Tibial artery (tissue), 4 donors: ENCODE measurements around the gene KRT77.

ENCODE experiments used
- DNase-seq, 2 donors: peaks; one replicate each; pipeline ENCODE4 v3.0.0-alpha.2; 2019
- H3K27ac ChIP-seq, 2 donors: fragments of 200-600 bp; sonication (generic) in 1 of 2; 1 replicate in 1 of 2; 2 replicates in 1 of 2; pipeline ENCODE4 v1.5.1; 2018 to 2019; ENCODE audit warnings: mild to moderate bottlenecking in 1 of 2
- H3K27me3 ChIP-seq, 2 donors: fragments of 200-600 bp; sonication (generic) in 1 of 2; one replicate each; pipeline versions ENCODE4 v1.5.1 to v1.6.0; 2016 to 2019
- H3K36me3 ChIP-seq, 3 donors: fragments of 200-600 bp; sonication (generic) in 2 of 3; one replicate each; pipeline ENCODE4 v1.5.1; 2016 to 2019; ENCODE audit warnings: mild to moderate bottlenecking in 2 of 3
- H3K4me1 ChIP-seq, 4 donors: fragments of 200-600 bp; sonication (generic) in 2 of 4; 1 replicate in 3 of 4; 2 replicates in 1 of 4; pipeline ENCODE4 v1.5.1; 2016 to 2019
- H3K4me3 ChIP-seq, 2 donors: fragments of 200-600 bp; sonication (generic) in 1 of 2; 1 replicate in 1 of 2; 2 replicates in 1 of 2; pipeline ENCODE4 v1.5.1; 2018 to 2019; ENCODE audit warnings: mild to moderate bottlenecking in 2 of 2
- H3K9me3 ChIP-seq, 3 donors: fragments of 200-600 bp; sonication (generic) in 1 of 3; one replicate each; pipeline ENCODE4 v1.5.1; 2016 to 2019
- intact Hi-C: fragments of 100-400 bp; cut with DNase I; formaldehyde crosslinking; loops from one replicate; pipeline ENCODE4 v1.15.0; 2023; ENCODE audit warnings: low total_unique reads
- TF ChIP-seq, protein P1 (sequence below), 2 experiments: fragments of 200-600 bp in 1 of 2; fragments of 450-650 bp in 1 of 2; IDR thresholded peaks; one replicate each; pipeline ENCODE4 v1.5.1; 2017 to 2019; ENCODE audit warnings: antibody characterized with exemption in 2 of 2, mild to moderate bottlenecking in 1 of 2, moderate library complexity in 1 of 2

KRT77 gene

DNA sequence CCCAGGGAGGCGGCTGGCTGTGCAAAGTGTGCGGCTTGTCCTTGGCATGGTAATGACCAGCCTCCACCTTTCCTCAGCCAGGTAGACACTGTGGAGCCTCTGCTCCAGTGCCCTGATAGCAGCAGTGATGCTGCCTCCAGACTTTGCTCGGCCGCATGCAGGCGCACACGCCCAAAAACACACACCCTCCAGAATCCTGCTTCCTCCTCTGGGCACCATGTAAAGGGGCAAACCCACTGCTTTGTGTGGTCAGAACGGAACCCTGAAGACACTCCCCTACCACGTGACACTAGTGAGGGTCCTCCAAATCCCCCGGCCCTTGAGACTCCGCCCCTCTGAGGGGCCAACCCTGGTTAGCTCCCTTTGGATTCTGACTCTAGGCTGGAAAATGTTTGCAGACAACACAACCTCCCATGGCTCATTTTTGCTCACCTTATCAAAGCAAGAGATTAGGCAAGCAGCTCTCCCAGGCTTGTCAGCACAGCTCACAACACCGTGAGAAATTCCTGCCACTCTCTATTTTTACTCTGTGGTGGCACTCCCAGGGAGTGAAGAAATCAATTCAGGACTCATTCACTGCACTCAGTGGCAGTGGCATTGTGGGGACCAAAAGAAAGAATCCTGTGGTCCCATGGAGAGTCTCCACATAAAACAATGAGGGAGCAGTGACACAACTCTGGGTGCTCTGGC lies 4.5 kb downstream of the KRT77 start:
- TF ChIP-seq, protein P1, sequence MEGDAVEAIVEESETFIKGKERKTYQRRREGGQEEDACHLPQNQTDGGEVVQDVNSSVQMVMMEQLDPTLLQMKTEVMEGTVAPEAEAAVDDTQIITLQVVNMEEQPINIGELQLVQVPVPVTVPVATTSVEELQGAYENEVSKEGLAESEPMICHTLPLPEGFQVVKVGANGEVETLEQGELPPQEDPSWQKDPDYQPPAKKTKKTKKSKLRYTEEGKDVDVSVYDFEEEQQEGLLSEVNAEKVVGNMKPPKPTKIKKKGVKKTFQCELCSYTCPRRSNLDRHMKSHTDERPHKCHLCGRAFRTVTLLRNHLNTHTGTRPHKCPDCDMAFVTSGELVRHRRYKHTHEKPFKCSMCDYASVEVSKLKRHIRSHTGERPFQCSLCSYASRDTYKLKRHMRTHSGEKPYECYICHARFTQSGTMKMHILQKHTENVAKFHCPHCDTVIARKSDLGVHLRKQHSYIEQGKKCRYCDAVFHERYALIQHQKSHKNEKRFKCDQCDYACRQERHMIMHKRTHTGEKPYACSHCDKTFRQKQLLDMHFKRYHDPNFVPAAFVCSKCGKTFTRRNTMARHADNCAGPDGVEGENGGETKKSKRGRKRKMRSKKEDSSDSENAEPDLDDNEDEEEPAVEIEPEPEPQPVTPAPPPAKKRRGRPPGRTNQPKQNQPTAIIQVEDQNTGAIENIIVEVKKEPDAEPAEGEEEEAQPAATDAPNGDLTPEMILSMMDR (IDR thresholded peaks at IDR 0.05) = no peak
- Histone ChIP-seq H3K27ac (no peak overlapping the region), H3K9me3 (no peaks in the 10 kb centered on the region), H3K4me1 (no peaks in the 10 kb centered on the region), H3K27me3 (peaks cover 0 to 60% of the 10 kb centered on the region in 2 donors), H3K36me3 (no peaks in the 10 kb centered on the region), H3K4me3 (no peak overlapping the region)
- intact Hi-C loops = no loop called here
- DNase-seq = no peak

DNA sequence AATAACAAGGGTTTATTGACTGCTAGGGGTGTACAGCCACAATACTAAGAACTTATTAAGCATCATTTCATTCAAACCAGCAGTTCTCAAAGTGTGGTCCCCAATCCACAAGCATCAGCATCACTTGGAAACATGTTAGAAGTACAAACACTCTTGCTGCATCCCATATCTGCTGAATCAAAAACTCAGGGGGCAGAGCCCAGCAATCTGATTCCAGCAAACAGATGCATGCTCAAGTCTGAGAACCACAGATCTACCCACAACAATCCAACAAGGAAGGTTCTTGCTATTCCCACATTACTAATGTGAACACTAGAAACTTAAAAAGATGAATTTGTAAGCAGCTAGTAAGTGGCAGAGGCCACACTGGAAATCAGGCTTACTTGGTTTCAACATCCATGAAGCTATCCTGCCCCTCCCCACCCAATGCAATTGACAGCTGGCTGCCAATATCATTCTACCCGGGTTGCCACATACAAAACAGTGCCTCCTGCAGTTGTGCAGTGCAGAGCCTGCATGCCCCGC lies 6.2 kb downstream of the KRT77 start:
- H3K9me3 ChIP-seq = no peaks in the 10 kb centered on the region
- TF ChIP-seq, protein P1 (IDR thresholded peaks at IDR 0.05) = no peak
- intact Hi-C loops = no loop called here
- no peak overlapping the region for H3K4me3 ChIP-seq
- no peak for DNase-seq
- H3K36me3 ChIP-seq = no peaks in the 10 kb centered on the region
- H3K4me1 ChIP-seq = no peaks in the 10 kb centered on the region
- no peak overlapping the region for H3K27ac ChIP-seq
- H3K27me3 ChIP-seq = peaks cover 0 to 62% of the 10 kb centered on the region in 2 donors

DNA sequence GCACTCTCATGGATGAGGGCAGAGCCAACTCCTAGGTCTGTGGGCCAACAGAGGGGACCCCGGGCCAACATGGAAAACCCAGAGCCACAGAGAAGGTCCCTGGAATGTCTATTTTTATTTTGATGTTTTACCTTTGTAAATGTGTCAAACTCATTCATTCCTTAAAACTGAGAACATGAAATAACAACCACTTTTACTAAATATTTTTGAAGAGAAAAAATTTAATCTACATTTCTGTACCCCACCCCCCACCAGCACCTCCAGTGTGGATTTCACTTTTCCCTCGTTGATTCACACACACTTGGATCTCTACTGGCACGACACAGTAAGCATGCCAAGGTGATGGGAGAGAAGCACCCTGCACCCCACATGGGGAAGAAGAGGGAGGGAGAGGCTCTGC lies 6.7 kb downstream of the KRT77 start:
- H3K27me3 ChIP-seq = peaks cover 0 to 62% of the 10 kb centered on the region in 2 donors
- H3K4me1 ChIP-seq = peaks cover 0 to under 1% (median 0%) of the 10 kb centered on the region in 4 donors
- no peak overlapping the region for H3K4me3 ChIP-seq
- H3K9me3 ChIP-seq = no peaks in the 10 kb centered on the region
- TF ChIP-seq, protein P1 (IDR thresholded peaks at IDR 0.05) = no peak
- no peaks in the 10 kb centered on the region for H3K36me3 ChIP-seq
- H3K27ac ChIP-seq = no peak overlapping the region
- intact Hi-C loops = no loop called here
- no peak for DNase-seq

DNA sequence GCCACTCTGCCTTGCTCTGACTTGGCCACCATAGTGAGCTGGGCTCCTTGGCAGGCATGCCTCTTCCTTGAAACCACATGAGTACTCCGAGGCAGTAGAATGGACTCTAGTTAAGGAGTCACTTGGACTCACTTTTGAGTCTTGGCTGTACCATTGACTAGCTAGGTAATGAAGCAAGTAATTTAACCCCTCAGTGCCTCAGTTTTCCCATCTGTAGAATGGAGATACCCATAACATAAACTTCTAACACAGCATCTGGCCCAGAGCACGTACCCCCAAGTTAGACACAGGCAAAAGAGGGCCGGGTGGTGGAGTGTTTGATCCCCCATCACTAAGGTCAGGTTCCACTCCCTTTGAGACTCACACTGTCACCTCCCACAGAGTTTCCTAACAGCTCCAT lies 8.3 kb downstream of the KRT77 start:
- H3K27ac ChIP-seq = no peak overlapping the region
- no peak for DNase-seq
- no peak overlapping the region for H3K4me3 ChIP-seq
- TF ChIP-seq, protein P1 (IDR thresholded peaks at IDR 0.05) = no peak
- peaks cover 0 to 68% of the 10 kb centered on the region in 2 donors for H3K27me3 ChIP-seq
- intact Hi-C loops = no loop called here
- H3K9me3 ChIP-seq = no peaks in the 10 kb centered on the region
- no peaks in the 10 kb centered on the region for H3K36me3 ChIP-seq
- H3K4me1 ChIP-seq = peaks cover 0 to 11% (median 6%) of the 10 kb centered on the region in 4 donors

DNA sequence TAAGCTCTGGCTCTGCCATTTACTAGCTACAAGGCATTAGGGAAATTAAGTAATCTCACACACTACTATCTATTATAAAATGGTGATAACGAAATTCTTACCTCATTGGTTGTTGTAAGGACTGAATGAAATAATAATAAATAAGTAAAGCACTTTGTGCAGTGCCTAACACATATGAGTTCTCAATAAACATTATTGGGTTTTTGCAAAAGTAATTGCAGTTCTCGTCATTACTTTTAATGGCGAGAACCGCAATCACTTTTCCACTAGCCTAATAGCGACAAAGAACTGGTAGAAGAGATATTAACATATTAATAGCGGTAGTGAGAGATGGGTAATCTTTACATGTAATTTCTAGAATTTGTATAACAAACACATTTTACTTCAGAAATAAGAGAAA lies 9.2 kb downstream of the KRT77 start:
- intact Hi-C loops = no loop called here
- no peak for DNase-seq
- Histone ChIP-seq H3K4me1 (peaks cover 0 to 11% (median 6%) of the 10 kb centered on the region in 4 donors), H3K9me3 (no peaks in the 10 kb centered on the region), H3K4me3 (no peak overlapping the region), H3K36me3 (no peaks in the 10 kb centered on the region), H3K27ac (no peak overlapping the region), H3K27me3 (peaks cover 0 to 67% of the 10 kb centered on the region in 2 donors)
- TF ChIP-seq, protein P1 (IDR thresholded peaks at IDR 0.05) = no peak
